H1 (cell line): ENCODE data around the gene MTMR4. TPM values are rescaled to one million over a fixed set of nuclear protein-coding genes. Genes with fewer than 3 reads are reported as not detected.

Source experiments
- CTCF ChIA-PET: fragments of 300-600 bp; sonication (Branson Sonifier 250); formaldehyde crosslinking; loops from one replicate; lab custom pipeline; 2021; ENCODE audit not compliant: partially characterized antibody; lab: Charles Lee
- POLR2A ChIA-PET: fragments of 300-600 bp; sonication (Branson Sonifier 250); formaldehyde crosslinking; loops from one replicate; lab custom pipeline; 2021; ENCODE audit warnings: inconsistent platforms; ENCODE audit not compliant: partially characterized antibody; lab: Charles Lee
- DNase-seq, 2 experiments: peaks; one replicate each; pipeline versions ENCODE4 v3.0.0 to v3.0.0-alpha.2; 2010 to 2022; ENCODE audit warnings: low spot score in 2 of 2, low read depth in 1 of 2, mixed read lengths in 1 of 2
- FAIRE-seq: peaks from 2 replicates; lab custom pipeline; 2011; peaks lifted over from hg19 to GRCh38; lab: Jason Lieb, UNC
- H2AFZ ChIP-seq: 2 replicates; pipeline ENCODE4 v1.8.1; 2012; ENCODE audit warnings: low read length, inconsistent platforms
- H2AK5ac ChIP-seq: 2 replicates; pipeline ENCODE4 v1.6.1; 2013; ENCODE audit warnings: low read depth, low read length
- H2BK120ac ChIP-seq: replicated peaks from 2 replicates; pipeline ENCODE3; 2013; ENCODE audit warnings: low read depth, low read length, inconsistent platforms
- H2BK12ac ChIP-seq: 2 replicates; pipeline ENCODE4 v1.6.1; 2013; ENCODE audit warnings: low read depth, low read length
- H2BK15ac ChIP-seq: 2 replicates; pipeline ENCODE4 v1.6.1; 2013; ENCODE audit warnings: low read length
- H2BK20ac ChIP-seq: 2 replicates; pipeline ENCODE4 v1.6.1; 2013; ENCODE audit warnings: low read length
- H2BK5ac ChIP-seq: 2 replicates; pipeline ENCODE4 v1.6.1; 2013; ENCODE audit warnings: low read depth, low read length
- H3K14ac ChIP-seq: 2 replicates; pipeline ENCODE4 v1.6.1; 2013; ENCODE audit warnings: inconsistent platforms; ENCODE audit not compliant: insufficient read length
- H3K18ac ChIP-seq: 2 replicates; pipeline ENCODE4 v1.6.1; 2013; ENCODE audit warnings: low read length; ENCODE audit errors: extremely low read depth
- H3K23ac ChIP-seq: 2 replicates; pipeline ENCODE4 v1.6.1; 2013; ENCODE audit warnings: inconsistent platforms; ENCODE audit not compliant: insufficient read length
- H3K23me2 ChIP-seq: 2 replicates; pipeline ENCODE4 v1.6.1; 2013; ENCODE audit warnings: low read depth, low read length
- H3K27ac ChIP-seq: 2 replicates; pipeline ENCODE4 v1.6.1; 2011; ENCODE audit warnings: low read depth, low read length, inconsistent platforms
- H3K27me3 ChIP-seq, 4 experiments: replicated peaks in 1 of 4; 1 replicate in 1 of 4; 2 replicates in 3 of 4; pipeline versions ENCODE4 v1.6.1 to v1.8.1; 2011 to 2013; ENCODE audit warnings: low read length in 3 of 4, mild to moderate bottlenecking in 3 of 4, inconsistent platforms in 2 of 4, mixed read lengths in 2 of 4, moderate library complexity in 1 of 4; ENCODE audit not compliant: control insufficient read depth in 3 of 4, insufficient read depth in 3 of 4; ENCODE audit errors: extremely low read depth in 1 of 4
- H3K36me3 ChIP-seq, 4 experiments: 2 replicates each; pipeline versions ENCODE4 v1.6.1 to v1.8.1; 2011 to 2013; ENCODE audit warnings: mild to moderate bottlenecking in 4 of 4, low read length in 3 of 4, moderate library complexity in 2 of 4, control low read depth in 1 of 4, inconsistent platforms in 1 of 4; ENCODE audit not compliant: insufficient read depth in 4 of 4, control insufficient read depth in 2 of 4
- H3K4ac ChIP-seq: replicated peaks from 2 replicates; pipeline ENCODE3; 2013; ENCODE audit warnings: low read length, low read depth, mixed read lengths, inconsistent platforms; ENCODE audit not compliant: insufficient read length
- H3K4me1 ChIP-seq, 4 experiments: replicated peaks in 1 of 4; 1 replicate in 1 of 4; 2 replicates in 3 of 4; pipeline versions ENCODE4 v1.6.1 to v1.8.1; 2011 to 2013; ENCODE audit warnings: low read length in 3 of 4, inconsistent platforms in 2 of 4, mixed read lengths in 1 of 4; ENCODE audit not compliant: insufficient read depth in 4 of 4, control insufficient read depth in 3 of 4
- H3K4me2 ChIP-seq, 2 experiments: 2 replicates each; pipeline versions ENCODE4 v1.6.1 to v1.8.1; 2011 to 2013; ENCODE audit warnings: low read depth in 2 of 2, low read length in 2 of 2, control low read depth in 1 of 2, inconsistent platforms in 1 of 2, mild to moderate bottlenecking in 1 of 2; ENCODE audit not compliant: insufficient read depth in 1 of 2
- H3K4me3 ChIP-seq, 4 experiments: fragments of 200-600, 300-600 bp in 1 of 4; sonication (generic), shearing (Covaris generic), sonication (Bioruptor Twin) in 1 of 4; 2 replicates each; pipeline versions ENCODE4 v1.5.1 to v1.8.1; 2011 to 2016; ENCODE audit warnings: low read length in 4 of 4, low read depth in 3 of 4, control low read depth in 2 of 4, inconsistent platforms in 2 of 4, mild to moderate bottlenecking in 2 of 4, mixed read lengths in 1 of 4, moderate library complexity in 1 of 4; ENCODE audit not compliant: insufficient read depth in 2 of 4; ENCODE audit errors: extremely low read depth in 1 of 4
- H3K56ac ChIP-seq: replicated peaks from 2 replicates; pipeline ENCODE3; 2013; ENCODE audit warnings: low read depth, mild to moderate bottlenecking, mixed read lengths, low read length, inconsistent platforms; ENCODE audit not compliant: insufficient read length
- H3K79me1 ChIP-seq: 2 replicates; pipeline ENCODE4 v1.6.1; 2013; ENCODE audit warnings: low read depth, low read length, control low read depth
- H3K79me2 ChIP-seq, 2 experiments: 2 replicates each; pipeline versions ENCODE4 v1.6.1 to v1.8.1; 2012 to 2013; ENCODE audit warnings: low read length in 2 of 2, mild to moderate bottlenecking in 2 of 2, inconsistent platforms in 1 of 2; ENCODE audit not compliant: insufficient read depth in 2 of 2, control insufficient read depth in 1 of 2
- H3K9ac ChIP-seq, 4 experiments: replicated peaks in 1 of 4; 1 replicate in 1 of 4; 2 replicates in 3 of 4; pipeline versions ENCODE4 v1.6.1 to v1.8.1; 2011 to 2013; ENCODE audit warnings: low read depth in 3 of 4, low read length in 3 of 4, control low read depth in 2 of 4, mild to moderate bottlenecking in 2 of 4, moderate library complexity in 2 of 4, inconsistent platforms in 1 of 4; ENCODE audit errors: extremely low read depth in 1 of 4
- H3K9me3 ChIP-seq, 2 experiments: 2 replicates each; pipeline versions ENCODE4 v1.6.1 to v1.8.1; 2012 to 2013; ENCODE audit warnings: mild to moderate bottlenecking in 2 of 2, moderate library complexity in 2 of 2, control low read depth in 1 of 2, inconsistent platforms in 1 of 2, low read depth in 1 of 2, low read length in 1 of 2, mixed read lengths in 1 of 2; ENCODE audit not compliant: insufficient read depth in 2 of 2
- H4K20me1 ChIP-seq, 2 experiments: replicated peaks in 1 of 2; 2 replicates each; pipeline versions ENCODE3 to v1.8.1; 2011 to 2013; ENCODE audit warnings: inconsistent platforms in 2 of 2, low read length in 2 of 2, mild to moderate bottlenecking in 1 of 2; ENCODE audit not compliant: insufficient read depth in 2 of 2, control insufficient read depth in 1 of 2
- H4K5ac ChIP-seq: 2 replicates; pipeline ENCODE4 v1.6.1; 2013; ENCODE audit warnings: low read length, low read depth, mixed read lengths, inconsistent platforms; ENCODE audit not compliant: insufficient read length
- H4K8ac ChIP-seq: 2 replicates; pipeline ENCODE4 v1.8.0; 2013; ENCODE audit warnings: mild to moderate bottlenecking, moderate library complexity, low read length, inconsistent platforms; ENCODE audit not compliant: insufficient read depth; ENCODE audit errors: extremely low read depth
- H4K91ac ChIP-seq: replicated peaks from 2 replicates; pipeline ENCODE3; 2013; ENCODE audit warnings: low read length, mixed read lengths, inconsistent platforms; ENCODE audit not compliant: insufficient read length
- CBX8 ChIP-seq: fragments of 300-800, 300-1000 bp; sonication (generic); IDR thresholded peaks from 2 replicates; pipeline ENCODE4 v1.7.1; 2016; ENCODE audit warnings: low read depth, low read length, borderline replicate concordance
- CEBPB ChIP-seq: IDR thresholded peaks from 2 replicates; pipeline ENCODE4 v1.6.1; 2012; ENCODE audit warnings: low read depth, low read length
- CREB1 ChIP-seq: IDR thresholded peaks from 2 replicates; pipeline ENCODE4 v1.6.1; 2012; ENCODE audit warnings: inconsistent platforms
- E2F6 ChIP-seq: IDR thresholded peaks from 2 replicates; pipeline ENCODE4 v1.6.1; 2012; ENCODE audit warnings: inconsistent platforms
- GABPA ChIP-seq: IDR thresholded peaks from 2 replicates; pipeline ENCODE4 v1.6.1; 2011; ENCODE audit warnings: mild to moderate bottlenecking, low read length, moderate library complexity, borderline replicate concordance; ENCODE audit not compliant: insufficient read depth
- GTF2F1 ChIP-seq: IDR thresholded peaks from 2 replicates; pipeline ENCODE4 v1.6.1; 2012; ENCODE audit warnings: low read depth, low read length, improper control_type of control experiment, borderline replicate concordance
- KDM5A ChIP-seq: fragments of 200-600 bp; IDR thresholded peaks from 2 replicates; pipeline ENCODE4 v1.7.1; 2012; ENCODE audit warnings: mild to moderate bottlenecking, low read length, inconsistent platforms, mixed read lengths
- NANOG ChIP-seq: IDR thresholded peaks from 2 replicates; pipeline ENCODE4 v1.6.1; 2011; ENCODE audit warnings: low read length, low read depth, mild to moderate bottlenecking, inconsistent platforms; ENCODE audit not compliant: insufficient read depth, poor library complexity, severe bottlenecking
- NRF1 ChIP-seq: IDR thresholded peaks from 2 replicates; pipeline ENCODE4 v1.6.1; 2011; ENCODE audit warnings: mild to moderate bottlenecking, low read depth, low read length, improper control_type of control experiment
- RAD21 ChIP-seq, 2 experiments: IDR thresholded peaks in 1 of 2; conservative IDR thresholded peaks in 1 of 2; 2 replicates each; pipeline ENCODE4 v1.6.1; 2011; ENCODE audit warnings: low read depth in 2 of 2, low read length in 2 of 2, improper control_type of control experiment in 1 of 2, inconsistent platforms in 1 of 2, mild to moderate bottlenecking in 1 of 2, moderate library complexity in 1 of 2
- RNF2 ChIP-seq: fragments of 200-900, 300-1000 bp; sonication (generic); IDR thresholded peaks from 2 replicates; pipeline ENCODE4 v1.7.1; 2016; ENCODE audit warnings: borderline replicate concordance, low read depth, mild to moderate bottlenecking, antibody characterized with exemption, low read length; ENCODE audit not compliant: poor library complexity, severe bottlenecking; ENCODE audit errors: missing control alignments
- TEAD4 ChIP-seq: IDR thresholded peaks from 2 replicates; pipeline ENCODE4 v1.6.1; 2012; ENCODE audit warnings: low read depth, low read length, inconsistent platforms, mixed read lengths
- WGBS, 2 experiments: shearing (Covaris generic) in 1 of 2; methylation state at CpG; one replicate each; pipeline versions ENCODE4 v1.1.6 to v1.1.7; 2013 to 2015; ENCODE audit warnings: low lambda C conversion rate in 2 of 2, mixed read lengths in 2 of 2, inconsistent platforms in 1 of 2, low coverage in 1 of 2, missing lambda C conversion rate in 1 of 2; ENCODE audit not compliant: insufficient replicate concordance in 2 of 2, insufficient coverage in 1 of 2, insufficient read length in 1 of 2; ENCODE audit errors: extremely low coverage in 1 of 2, missing lambda C conversion rate in 1 of 2; 5-methylcytosine and 5-hydroxymethylcytosine counted together
- polyA plus RNA-seq, 7 experiments: library from polyadenylated mRNA; depleted of rRNA in 3 of 7; stranded (reverse) in 5 of 7; unstranded in 2 of 7; fragments of >200 nt in 5 of 7; fragments of 200-250 nt in 2 of 7; gene quantifications; 1 replicate in 5 of 7; 2 replicates in 1 of 7; 4 replicates in 1 of 7; pipeline versions ENCODE4 v1.2.1 to v1.2.3, GENCODE V29; 2011 to 2013; ENCODE audit warnings: missing spikeins in 2 of 7, mixed read lengths in 2 of 7
- total RNA-seq: library from RNA; stranded (reverse); fragmentation: NEBNext Ultra II Directional; extraction: Animal tissue kit (Norgen Biotek cat#: 25700); gene quantifications from 2 replicates; pipeline ENCODE4 v1.2.1, GENCODE V29; 2021

MTMR4 gene
- total and polyA plus RNA-seq, 2 of the 8 experiments (the other 6 are each of a cell fraction or from before 2014, with no cell fraction given): 15.9 to 39.2 TPM

GRCh38 chr17:58470356-58470755, 44.1 kb downstream of the MTMR4 start:
- Histone ChIP-seq H4K20me1 (no peaks in the 10 kb centered on the region), H3K36me3 (no peaks in the 10 kb centered on the region), H3K79me2 (no peaks in the 10 kb centered on the region), H3K56ac (no peak overlapping the region), H3K9ac (no peak overlapping the region), H2AFZ (no peak overlapping the region), H2BK12ac (no peak overlapping the region), H3K4me3 (no peak overlapping the region), H4K5ac (no peak overlapping the region), H2BK5ac (no peak overlapping the region), H4K91ac (no peak overlapping the region), H3K23me2 (no peaks in the 10 kb centered on the region), H3K79me1 (no peaks in the 10 kb centered on the region), H3K23ac (no peak overlapping the region), H3K27ac (no peak overlapping the region), H3K4me2 (no peak overlapping the region), H2BK15ac (no peak overlapping the region), H4K8ac (no peak overlapping the region), H3K18ac (no peak overlapping the region), H3K4ac (no peak overlapping the region), H2BK120ac (no peak overlapping the region), H2AK5ac (no peak overlapping the region), H3K4me1 (no peaks in the 10 kb centered on the region), H3K27me3 (no peaks in the 10 kb centered on the region), H3K14ac (no peak overlapping the region), H2BK20ac (no peak overlapping the region), H3K9me3 (no peaks in the 10 kb centered on the region)
- ChIA-PET POLR2A (no interaction called here), CTCF (no interaction called here)
- FAIRE-seq: no peak
- WGBS, 2 experiments: 92% methylated on average over 6 of the region's 6 CpGs; no CpG with 5 or more reads in 1 of the 2 experiments
- DNase-seq: no peak
- TF ChIP-seq RAD21 (IDR thresholded peaks at IDR 0.05 in 1 of 2, conservative IDR thresholded peaks at IDR 0.05 in 1 of 2; ENCODE audit: low read depth in 2 of 2, low read length in 2 of 2): no peak
- TF ChIP-seq KDM5A: no peak
- no peak for TF ChIP-seq CEBPB
- TF ChIP-seq E2F6: no peak
- TF ChIP-seq CBX8: no peak
- no peak for TF ChIP-seq GABPA
- TF ChIP-seq CREB1: no peak
- TF ChIP-seq GTF2F1: no peak
- no peak for TF ChIP-seq NANOG
- no peak for TF ChIP-seq NRF1
- TF ChIP-seq TEAD4: no peak
- TF ChIP-seq RNF2: no peak
